MM.1S (cell line): ENCODE data around the gene PIK3R4.

Experiments
- DNase-seq: peaks from one replicate; pipeline ENCODE4 v3.0.0-alpha.2; 2015
- H2AFZ ChIP-seq: fragments of 300-600 bp; sonication (generic); 2 replicates; pipeline ENCODE4 v1.6.0; 2016; ENCODE audit warnings: antibody characterized with exemption, low read length
- H3F3A ChIP-seq: fragments of 300-600 bp; sonication (generic); 2 replicates; pipeline ENCODE4 v1.6.1; 2016; ENCODE audit warnings: mild to moderate bottlenecking, antibody characterized with exemption, low read length, moderate library complexity, mixed read lengths; ENCODE audit not compliant: insufficient read depth
- H3K27ac ChIP-seq: fragments of 300-600 bp; sonication (generic); 2 replicates; pipeline ENCODE4 v1.5.1; 2016; ENCODE audit warnings: mild to moderate bottlenecking, low read length
- H3K27me3 ChIP-seq: fragments of 300-600 bp; sonication (generic); replicated peaks from 2 replicates; pipeline ENCODE4 v1.6.0; 2016; ENCODE audit warnings: low read length; ENCODE audit not compliant: insufficient read depth
- H3K36me3 ChIP-seq: fragments of 300-600 bp; sonication (generic); replicated peaks from 2 replicates; pipeline ENCODE4 v1.6.1; 2016; ENCODE audit warnings: mild to moderate bottlenecking, low read length, mixed read lengths; ENCODE audit not compliant: insufficient read depth
- H3K4me1 ChIP-seq: fragments of 300-600 bp; sonication (generic); 2 replicates; pipeline ENCODE4 v1.6.1; 2016; ENCODE audit warnings: low read length, mixed read lengths
- H3K4me2 ChIP-seq: fragments of 300-600 bp; sonication (generic); 2 replicates; pipeline ENCODE4 v1.6.0; 2016; ENCODE audit warnings: low read depth, low read length
- H3K4me3 ChIP-seq: fragments of 300-600 bp; sonication (generic); 2 replicates; pipeline ENCODE4 v1.5.1; 2016; ENCODE audit warnings: low read length, mixed read lengths
- H3K79me2 ChIP-seq: fragments of 300-600 bp; sonication (generic); 2 replicates; pipeline ENCODE4 v1.6.1; 2016; ENCODE audit warnings: mixed run types, low read length, mixed read lengths
- H3K9ac ChIP-seq: fragments of 300-600 bp; sonication (generic); 2 replicates; pipeline ENCODE4 v1.6.1; 2016; ENCODE audit warnings: low read length, mixed read lengths
- H3K9me2 ChIP-seq: fragments of 300-600 bp; sonication (generic); replicated peaks from 2 replicates; pipeline ENCODE4 v1.6.1; 2016; ENCODE audit warnings: mild to moderate bottlenecking, low read length, mixed read lengths; ENCODE audit not compliant: insufficient read depth
- H3K9me3 ChIP-seq: fragments of 300-600 bp; sonication (generic); replicated peaks from 2 replicates; pipeline ENCODE4 v1.6.1; 2016; ENCODE audit warnings: mild to moderate bottlenecking, low read length, mixed read lengths; ENCODE audit not compliant: insufficient read depth
- H4K20me1 ChIP-seq: fragments of 300-600 bp; sonication (generic); 2 replicates; pipeline ENCODE4 v1.6.1; 2016; ENCODE audit warnings: mild to moderate bottlenecking, low read length, moderate library complexity, mixed read lengths; ENCODE audit not compliant: insufficient read depth
- CTCF ChIP-seq: fragments of 300-600 bp; sonication (generic); IDR thresholded peaks from 2 replicates; pipeline ENCODE4 v1.5.1; 2016; ENCODE audit warnings: antibody characterized with exemption, low read length, mixed read lengths
- EZH2 ChIP-seq: fragments of 300-600 bp; sonication (generic); optimal IDR thresholded peaks from 2 replicates; pipeline ENCODE3; 2017; ENCODE audit warnings: low read depth, mild to moderate bottlenecking, antibody characterized with exemption, low read length, mixed read lengths
- EZH2phosphoT487 ChIP-seq: fragments of 300-600 bp; sonication (generic); IDR thresholded peaks from 2 replicates; pipeline ENCODE4 v1.6.1; 2018; ENCODE audit warnings: antibody characterized with exemption, low read length

The PIK3R4 gene

GRCh38 chr3:130677343-130677742, 69.3 kb downstream of the PIK3R4 start:
- Histone ChIP-seq H3K79me2 (no peaks in the 10 kb centered on the region), H3K4me1 (no peaks in the 10 kb centered on the region), H4K20me1 (no peaks in the 10 kb centered on the region), H2AFZ (no peak overlapping the region), H3K27ac (no peak overlapping the region), H3F3A (no peaks in the 10 kb centered on the region), H3K9me3 (no peaks in the 10 kb centered on the region), H3K9ac (no peak overlapping the region), H3K36me3 (no peaks in the 10 kb centered on the region), H3K9me2 (no peaks in the 10 kb centered on the region), H3K27me3 (no peaks in the 10 kb centered on the region), H3K4me2 (no peak overlapping the region), H3K4me3 (no peak overlapping the region)
- no peak for DNase-seq
- no peak for TF ChIP-seq EZH2

GRCh38 chr3:130671545-130672312, 74.9 kb downstream of the PIK3R4 start:
- H3K9ac ChIP-seq, result no peak overlapping the region
- no peak overlapping the region for H3K27ac ChIP-seq
- no peak for TF ChIP-seq EZH2
- no peak for TF ChIP-seq CTCF
- no peak for TF ChIP-seq EZH2phosphoT487
- H2AFZ ChIP-seq, result no peak overlapping the region
- H3F3A ChIP-seq, result no peaks in the 10 kb centered on the region
- no peak overlapping the region for H3K4me3 ChIP-seq
- DNase-seq, result no peak
- no peaks in the 10 kb centered on the region for H3K79me2 ChIP-seq
- no peak overlapping the region for H3K4me2 ChIP-seq
- H3K9me2 ChIP-seq, result no peaks in the 10 kb centered on the region
- no peaks in the 10 kb centered on the region for H3K27me3 ChIP-seq
- H3K36me3 ChIP-seq, result no peaks in the 10 kb centered on the region
- no peaks in the 10 kb centered on the region for H3K9me3 ChIP-seq
- H4K20me1 ChIP-seq, result no peaks in the 10 kb centered on the region
- no peaks in the 10 kb centered on the region for H3K4me1 ChIP-seq

- no peaks in the 10 kb centered on the region for H4K20me1 ChIP-seq
- no peak for DNase-seq
Measured at GRCh38 chr3:130669740-130670139, 76.9 kb downstream of the PIK3R4 start.

More at GRCh38 chr3:130669740-130670139, 76.9 kb downstream of the PIK3R4 start:
- Histone ChIP-seq H2AFZ (no peak overlapping the region), H3K79me2 (no peaks in the 10 kb centered on the region), H3K9me3 (no peaks in the 10 kb centered on the region), H3K27me3 (no peaks in the 10 kb centered on the region), H3K36me3 (no peaks in the 10 kb centered on the region), H3K9me2 (no peaks in the 10 kb centered on the region), H3K4me3 (no peak overlapping the region), H3K27ac (no peak overlapping the region), H3K4me1 (no peaks in the 10 kb centered on the region), H3K4me2 (no peak overlapping the region), H3F3A (no peaks in the 10 kb centered on the region), H3K9ac (no peak overlapping the region)
- TF ChIP-seq EZH2, result no peak
- no peak for TF ChIP-seq EZH2phosphoT487
- no peak for TF ChIP-seq CTCF
